HepG2 (cell line): ENCODE measurements around the gene NSD1. TPM values are rescaled to one million over a fixed set of nuclear protein-coding genes. Genes with fewer than 3 reads are reported as not detected.

Source experiments
- ATAC-seq: fragments of 200-7000 bp; cut with Tn5 transposase; 3 replicates; pipeline ENCODE4 v1.9.1; 2020; ENCODE audit warnings: mild to moderate bottlenecking, moderate library complexity
- BruUV-seq: library from RNA; stranded (reverse); fragments of 400-500 nt; replicated peaks from 2 replicates; lab custom pipeline; 2021; lab: Mats Ljungman, UMichigan
- CTCF ChIA-PET: fragments of 300-600 bp; formaldehyde crosslinking; extraction: SDS; loops from one replicate; lab custom pipeline; 2021; ENCODE audit warnings: low total read pairs, inconsistent platforms, low intra/inter-chr PET ratio; lab: Yijun Ruan, JAX
- POLR2A ChIA-PET: fragments of 350-600 bp; sonication (Branson Sonifier 250); formaldehyde crosslinking; loops from one replicate; lab custom pipeline; 2020; ENCODE audit warnings: antibody characterized with exemption, inconsistent platforms; lab: Yijun Ruan, JAX
- DNase-seq: peaks from one replicate; pipeline ENCODE4 v3.0.0-alpha.2; 2015; ENCODE audit warnings: low spot score
- FAIRE-seq: peaks from 3 replicates; lab custom pipeline; 2011; peaks lifted over from hg19 to GRCh38; lab: Jason Lieb, UNC
- H2AFZ ChIP-seq: one replicate; pipeline ENCODE4 v1.6.1; 2011; ENCODE audit warnings: low read length, inconsistent platforms
- H3K27ac ChIP-seq: fragments of 300-600 bp; 3 replicates; pipeline ENCODE4 v1.8.0; 2011; ENCODE audit warnings: mixed run types, mild to moderate bottlenecking, mixed read lengths, low read length, inconsistent platforms; ENCODE audit not compliant: insufficient read depth; ENCODE audit errors: extremely low read length
- H3K27me3 ChIP-seq, 2 experiments: fragments of 200-600 bp in 1 of 2; 2 replicates in 1 of 2; 3 replicates in 1 of 2; pipeline versions ENCODE4 v1.6.0 to v1.8.0; 2011; ENCODE audit warnings: low read length in 2 of 2, mild to moderate bottlenecking in 2 of 2, moderate library complexity in 2 of 2, inconsistent platforms in 1 of 2; ENCODE audit not compliant: insufficient read depth in 2 of 2, control insufficient read depth in 1 of 2
- H3K36me3 ChIP-seq, 2 experiments: fragments of 200-600 bp in 1 of 2; replicated peaks in 1 of 2; 2 replicates in 1 of 2; 3 replicates in 1 of 2; pipeline versions ENCODE4 v1.5.1 to v1.8.0; 2011; ENCODE audit warnings: low read length in 2 of 2, inconsistent platforms in 1 of 2; ENCODE audit not compliant: insufficient read depth in 2 of 2, control insufficient read depth in 1 of 2
- H3K4me1 ChIP-seq: 2 replicates; pipeline ENCODE4 v1.5.1; 2012; ENCODE audit warnings: low read length, inconsistent platforms; ENCODE audit not compliant: insufficient read depth
- H3K4me2 ChIP-seq: 2 replicates; pipeline ENCODE4 v1.6.0; 2011; ENCODE audit warnings: low read depth, low read length, inconsistent platforms
- H3K4me3 ChIP-seq, 3 experiments: fragments of 200-600 bp in 1 of 3; sonication (generic), shearing (Covaris generic) in 1 of 3; replicated peaks in 1 of 3; 2 replicates each; pipeline ENCODE4 v1.5.1; 2011 to 2016; ENCODE audit warnings: low read length in 3 of 3, inconsistent platforms in 2 of 3, low read depth in 2 of 3, mild to moderate bottlenecking in 2 of 3, control low read depth in 1 of 3, mixed read lengths in 1 of 3; ENCODE audit not compliant: insufficient read depth in 1 of 3
- H3K79me2 ChIP-seq: one replicate; pipeline ENCODE4 v1.6.1; 2011; ENCODE audit warnings: low read length, inconsistent platforms; ENCODE audit not compliant: insufficient read depth
- H3K9ac ChIP-seq: 2 replicates; pipeline ENCODE4 v1.6.0; 2011; ENCODE audit warnings: mild to moderate bottlenecking, low read depth, low read length, inconsistent platforms; ENCODE audit not compliant: insufficient read depth
- H3K9me3 ChIP-seq: 2 replicates; pipeline ENCODE4 v1.5.1; 2012; ENCODE audit warnings: mild to moderate bottlenecking, low read length
- H4K20me1 ChIP-seq: 2 replicates; pipeline ENCODE4 v1.6.0; 2011; ENCODE audit warnings: inconsistent platforms, mild to moderate bottlenecking, low read length, moderate library complexity; ENCODE audit not compliant: insufficient read depth
- ARNTL ChIP-seq: sonication (generic); formaldehyde crosslinking; IDR thresholded peaks from 2 replicates; pipeline ENCODE4 v1.4.0; 2020; ENCODE audit warnings: mild to moderate bottlenecking, missing genetic modification reagents
- FOXO1 ChIP-seq: sonication (generic); formaldehyde crosslinking; IDR thresholded peaks from 2 replicates; pipeline ENCODE4 v1.4.0; 2020; ENCODE audit warnings: missing genetic modification reagents
- GABPA ChIP-seq, 2 experiments: IDR thresholded peaks; 2 replicates each; pipeline ENCODE4 v1.6.1; 2011 to 2016; ENCODE audit warnings: low read depth in 2 of 2, low read length in 1 of 2, missing biosample characterization in 1 of 2, missing genetic modification characterization in 1 of 2
- HNF4A ChIP-seq: sonication (generic); formaldehyde crosslinking; IDR thresholded peaks from 2 replicates; pipeline ENCODE4 v1.4.0; 2020; ENCODE audit warnings: missing genetic modification reagents
- IRF2 ChIP-seq: IDR thresholded peaks from 2 replicates; pipeline ENCODE4 v1.6.1; 2018; ENCODE audit warnings: missing genetic modification reagents, missing compliant biosample characterization
- MNT ChIP-seq: fragments of 450-650 bp; IDR thresholded peaks from 2 replicates; pipeline ENCODE4 v1.6.1; 2016
- TCF7 ChIP-seq: sonication (generic); IDR thresholded peaks from 2 replicates; pipeline ENCODE4 v1.6.1; 2016; ENCODE audit warnings: antibody characterized with exemption, low read depth
- ZIK1 ChIP-seq: sonication (generic); formaldehyde crosslinking; IDR thresholded peaks from 2 replicates; pipeline ENCODE4 v1.5.0; 2020; ENCODE audit warnings: mild to moderate bottlenecking, low read depth, missing genetic modification reagents, borderline replicate concordance
- ZNF460 ChIP-seq: sonication (generic); formaldehyde crosslinking; IDR thresholded peaks from 2 replicates; pipeline ENCODE4 v1.5.1; 2020; ENCODE audit warnings: missing genetic modification reagents, mild to moderate bottlenecking, borderline replicate concordance
- ZNF780A ChIP-seq: sonication (generic); formaldehyde crosslinking; IDR thresholded peaks from 2 replicates; pipeline ENCODE4 v1.8.0; 2022; ENCODE audit warnings: mild to moderate bottlenecking, missing genetic modification reagents, moderate library complexity
- ZNF782 ChIP-seq: sonication (generic); formaldehyde crosslinking; IDR thresholded peaks from 2 replicates; pipeline ENCODE4 v1.4.0; 2020; ENCODE audit warnings: missing genetic modification reagents, mild to moderate bottlenecking, borderline replicate concordance
- WGBS: methylation state at CpG from one replicate; pipeline ENCODE4 v1.1.6; 2017; ENCODE audit warnings: low lambda C conversion rate; 5-methylcytosine and 5-hydroxymethylcytosine counted together
- in situ Hi-C: cut with HindIII; loops from 2 replicates; pipeline ENCODE4 v1.10.0; 2017; ENCODE audit warnings: low pct_unique_long_range_greater_than_20kb; ENCODE audit not compliant: extremely low pct_ligation_motif_present
- intact Hi-C: fragments of 100-400 bp; cut with micrococcal nuclease; formaldehyde crosslinking; loops from one replicate; pipeline ENCODE4 v1.10.0; 2022; ENCODE audit not compliant: unreplicated experiment
- polyA plus RNA-seq, 8 experiments: library from polyadenylated mRNA; depleted of rRNA in 3 of 8; stranded (reverse) in 7 of 8; unstranded in 1 of 8; fragments of >200 nt; fragmentation: Illumina TruSeq in 4 of 8; extraction: Trizol in 4 of 8; gene quantifications; 2 replicates each; pipeline versions ENCODE4 v1.2.1 to v1.2.3, GENCODE V29; 2011 to 2016; ENCODE audit warnings: low read depth in 4 of 8, missing spikeins in 1 of 8, mixed read lengths in 1 of 8; ENCODE audit not compliant: insufficient read depth in 1 of 8
- total RNA-seq, 5 experiments: library from RNA; depleted of rRNA; stranded (reverse); fragments of >200 nt; fragmentation: Illumina TruSeq; extraction: Trizol; gene quantifications; 2 replicates each; pipeline ENCODE4 v1.2.3, GENCODE V29; 2016; ENCODE audit warnings: low read depth in 1 of 5
- TF ChIP-seq, protein P1 (sequence below): sonication (generic); formaldehyde crosslinking; IDR thresholded peaks from 2 replicates; pipeline ENCODE4 v1.4.0; 2020; ENCODE audit warnings: mild to moderate bottlenecking, missing genetic modification reagents, borderline replicate concordance
- TF ChIP-seq, protein P2 (sequence below): IDR thresholded peaks from 2 replicates; pipeline ENCODE4 v1.6.1; 2016; ENCODE audit warnings: missing compliant biosample characterization, missing genetic modification reagents, borderline replicate concordance
- TF ChIP-seq, protein P3 (sequence below): sonication (generic); formaldehyde crosslinking; IDR thresholded peaks from 2 replicates; pipeline ENCODE4 v1.4.0; 2020; ENCODE audit warnings: mild to moderate bottlenecking, missing genetic modification reagents

The NSD1 gene
- total and polyA plus RNA-seq, 2 of the 13 experiments (the other 11 are each of a cell fraction or from before 2014, with no cell fraction given) = 0.01 to 0.09 TPM

DNA sequence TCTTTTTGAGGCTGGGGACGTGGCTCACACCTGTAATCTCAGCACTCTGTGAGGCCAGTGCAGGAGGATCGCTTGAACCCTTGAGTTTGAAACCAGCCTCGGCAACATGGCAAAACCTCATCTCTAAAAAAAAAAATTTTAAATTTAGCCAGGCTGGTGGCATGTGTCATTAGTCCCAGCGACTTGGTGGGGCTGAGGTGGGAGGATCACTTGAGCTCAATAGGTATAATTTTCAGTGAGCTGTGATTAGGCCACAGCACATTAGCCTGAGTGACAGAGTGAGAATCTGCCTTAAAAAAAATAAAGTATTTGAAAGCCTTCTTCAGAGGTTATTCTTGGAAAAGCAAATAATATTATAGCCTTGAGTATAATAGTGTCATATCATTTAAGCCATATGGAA, 41.8 kb downstream of the NSD1 start:
- Histone ChIP-seq H3K4me1 (no peaks in the 10 kb centered on the region), H3K27me3 (no peaks in the 10 kb centered on the region), H3K9ac (no peak overlapping the region), H3K9me3 (no peaks in the 10 kb centered on the region), H4K20me1 (no peaks in the 10 kb centered on the region), H3K4me3 (no peak overlapping the region), H3K36me3 (no peaks in the 10 kb centered on the region), H2AFZ (no peak overlapping the region), H3K79me2 (no peaks in the 10 kb centered on the region), H3K27ac (no peak overlapping the region), H3K4me2 (no peak overlapping the region)
- intact Hi-C loops = no loop called here
- WGBS = 32% methylated on average over 4 of the region's 4 CpGs
- in situ Hi-C loops = no loop called here
- DNase-seq (no peak), ATAC-seq (no peak), FAIRE-seq (no peak)
- ChIA-PET POLR2A (no interaction called here), CTCF (no interaction called here)
- no TSS peak for BruUV-seq
- TF ChIP-seq ZNF460 (CRISPR knock-in tag) = no peak
- TF ChIP-seq, protein P1, sequence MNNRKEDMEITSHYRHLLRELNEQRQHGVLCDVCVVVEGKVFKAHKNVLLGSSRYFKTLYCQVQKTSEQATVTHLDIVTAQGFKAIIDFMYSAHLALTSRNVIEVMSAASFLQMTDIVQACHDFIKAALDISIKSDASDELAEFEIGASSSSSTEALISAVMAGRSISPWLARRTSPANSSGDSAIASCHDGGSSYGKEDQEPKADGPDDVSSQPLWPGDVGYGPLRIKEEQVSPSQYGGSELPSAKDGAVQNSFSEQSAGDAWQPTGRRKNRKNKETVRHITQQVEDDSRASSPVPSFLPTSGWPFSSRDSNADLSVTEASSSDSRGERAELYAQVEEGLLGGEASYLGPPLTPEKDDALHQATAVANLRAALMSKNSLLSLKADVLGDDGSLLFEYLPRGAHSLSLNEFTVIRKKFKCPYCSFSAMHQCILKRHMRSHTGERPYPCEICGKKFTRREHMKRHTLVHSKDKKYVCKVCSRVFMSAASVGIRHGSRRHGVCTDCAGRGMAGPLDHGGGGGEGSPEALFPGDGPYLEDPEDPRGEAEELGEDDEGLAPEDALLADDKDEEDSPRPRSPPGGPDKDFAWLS (CRISPR knock-in tag) = no peak

- intact Hi-C loops = no loop called here
- no peaks in the 10 kb centered on the region for H3K4me1 ChIP-seq
- no peaks in the 10 kb centered on the region for H3K36me3 ChIP-seq
- no peaks in the 10 kb centered on the region for H3K79me2 ChIP-seq
- H3K9me3 ChIP-seq = no peaks in the 10 kb centered on the region
- CTCF ChIA-PET = no interaction called here
- H4K20me1 ChIP-seq = no peaks in the 10 kb centered on the region
- no peaks in the 10 kb centered on the region for H3K27me3 ChIP-seq
- H3K27ac ChIP-seq = no peak overlapping the region
- no peak overlapping the region for H3K4me2 ChIP-seq
- in situ Hi-C loops = no loop called here
- WGBS = 41% methylated on average over 8 of the region's 8 CpGs
- H3K9ac ChIP-seq = no peak overlapping the region
- FAIRE-seq (no peak), DNase-seq (no peak), ATAC-seq (no peak)
- POLR2A ChIA-PET = no interaction called here
- no peak overlapping the region for H3K4me3 ChIP-seq
- H2AFZ ChIP-seq = no peak overlapping the region
- no TSS peak for BruUV-seq
- TF ChIP-seq ARNTL (CRISPR knock-in tag) = no peak
- TF ChIP-seq MNT = no peak
- TF ChIP-seq HNF4A = no peak
- no peak for TF ChIP-seq IRF2 (CRISPR knock-in tag)
- no peak for TF ChIP-seq ZNF780A (CRISPR knock-in tag)
- no peak for TF ChIP-seq TCF7
- TF ChIP-seq GABPA (IDR thresholded peaks at IDR 0.05; ENCODE audit: low read depth, low read length) = no peak
- TF ChIP-seq GABPA (CRISPR knock-in tag; IDR thresholded peaks at IDR 0.05; ENCODE audit: low read depth) = no peak
- TF ChIP-seq, protein P2, sequence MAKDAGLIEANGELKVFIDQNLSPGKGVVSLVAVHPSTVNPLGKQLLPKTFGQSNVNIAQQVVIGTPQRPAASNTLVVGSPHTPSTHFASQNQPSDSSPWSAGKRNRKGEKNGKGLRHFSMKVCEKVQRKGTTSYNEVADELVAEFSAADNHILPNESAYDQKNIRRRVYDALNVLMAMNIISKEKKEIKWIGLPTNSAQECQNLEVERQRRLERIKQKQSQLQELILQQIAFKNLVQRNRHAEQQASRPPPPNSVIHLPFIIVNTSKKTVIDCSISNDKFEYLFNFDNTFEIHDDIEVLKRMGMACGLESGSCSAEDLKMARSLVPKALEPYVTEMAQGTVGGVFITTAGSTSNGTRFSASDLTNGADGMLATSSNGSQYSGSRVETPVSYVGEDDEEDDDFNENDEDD (CRISPR knock-in tag) = no peak
- TF ChIP-seq, protein P3, sequence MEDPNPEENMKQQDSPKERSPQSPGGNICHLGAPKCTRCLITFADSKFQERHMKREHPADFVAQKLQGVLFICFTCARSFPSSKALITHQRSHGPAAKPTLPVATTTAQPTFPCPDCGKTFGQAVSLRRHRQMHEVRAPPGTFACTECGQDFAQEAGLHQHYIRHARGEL = no peak
- no peak for TF ChIP-seq ZIK1
- TF ChIP-seq FOXO1 (CRISPR knock-in tag) = no peak
- TF ChIP-seq ZNF782 = no peak
Observed at GRCh38 chr5:177176175-177176711, 42.7 kb downstream of the NSD1 start.
